Tibial nerve (tissue), 4 donors: ENCODE data around the gene PXMP4. TPM values are rescaled to one million over a fixed set of nuclear protein-coding genes. Genes with fewer than 3 reads are reported as not detected.

Experiments used
- DNase-seq, 2 donors: peaks; one replicate each; pipeline ENCODE4 v3.0.0-alpha.2; 2019; ENCODE audit warnings: low spot score in 2 of 2
- H3K27ac ChIP-seq, 4 donors: fragments of 200-600 bp; sonication (generic) in 3 of 4; one replicate each; pipeline ENCODE4 v1.5.1; 2017 to 2019; ENCODE audit warnings: mild to moderate bottlenecking in 1 of 4
- H3K27me3 ChIP-seq, 2 donors: fragments of 200-600 bp; sonication (generic) in 1 of 2; one replicate each; pipeline versions ENCODE4 v1.5.1 to v1.6.0; 2017 to 2019
- H3K36me3 ChIP-seq, 3 donors: fragments of 200-600 bp; sonication (generic); one replicate each; pipeline ENCODE4 v1.5.1; 2018 to 2019
- H3K4me1 ChIP-seq, 4 donors: fragments of 200-600 bp; sonication (generic) in 3 of 4; one replicate each; pipeline ENCODE4 v1.5.1; 2017 to 2019
- H3K4me3 ChIP-seq, 4 donors: fragments of 200-600 bp; sonication (generic) in 3 of 4; one replicate each; pipeline ENCODE4 v1.5.1; 2017 to 2019; ENCODE audit warnings: mild to moderate bottlenecking in 1 of 4, moderate library complexity in 1 of 4
- H3K9me3 ChIP-seq, 4 donors: fragments of 200-600 bp; sonication (generic) in 3 of 4; one replicate each; pipeline ENCODE4 v1.5.1; 2017 to 2019
- EP300 ChIP-seq, 2 donors: sonication (generic); formaldehyde crosslinking; IDR thresholded peaks; one replicate each; pipeline ENCODE4 v1.6.1; 2017; ENCODE audit warnings: antibody characterized with exemption in 2 of 2, mild to moderate bottlenecking in 1 of 2
- POLR2A ChIP-seq, 2 donors: fragments of 450-650 bp; IDR thresholded peaks; one replicate each; pipeline ENCODE4 v1.6.1; 2017; ENCODE audit warnings: antibody characterized with exemption in 2 of 2, mild to moderate bottlenecking in 2 of 2, moderate library complexity in 2 of 2
- WGBS, 2 donors: methylation state at CpG; one replicate each; pipeline ENCODE4 v1.1.5; 2018; 5-methylcytosine and 5-hydroxymethylcytosine counted together
- total RNA-seq, 4 donors: library from RNA; depleted of rRNA; stranded (reverse); fragments of >200 nt; gene quantifications; one replicate each; pipeline ENCODE4 v1.1.0, GENCODE V29; 2016
- TF ChIP-seq, protein P1 (sequence below), 5 experiments: fragments of 200-600 bp in 3 of 5; fragments of 450-650 bp in 2 of 5; sonication (generic) in 3 of 5; IDR thresholded peaks; one replicate each; pipeline ENCODE4 v1.5.1; 2016 to 2019; ENCODE audit warnings: antibody characterized with exemption in 5 of 5, mild to moderate bottlenecking in 3 of 5, moderate library complexity in 2 of 5

Gene PXMP4
- total RNA-seq, 4 donors from 2014 or later, result 5.1 to 9.6 (median 8.6) TPM

DNA sequence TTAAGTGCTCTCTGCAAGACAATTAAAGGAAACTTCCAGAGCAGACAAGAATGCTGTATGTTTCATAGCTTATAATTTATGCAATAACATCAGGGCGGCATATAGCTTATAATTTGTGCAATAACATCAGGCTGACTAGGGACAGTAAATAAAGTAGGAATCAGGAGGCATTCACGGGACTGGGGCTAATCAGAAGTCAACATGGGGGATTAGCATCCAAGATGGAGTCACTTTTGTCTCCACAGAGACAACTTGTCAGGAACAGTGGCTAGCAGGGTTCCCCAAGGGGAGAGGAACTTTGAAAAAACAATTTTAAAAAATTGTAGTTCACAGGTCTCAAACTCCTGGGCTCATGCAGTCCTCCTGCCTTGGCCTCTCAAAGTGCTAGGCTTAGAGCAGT lies 8.4 kb upstream of the PXMP4 start:
- Histone ChIP-seq H3K4me3 (no peak overlapping the region), H3K4me1 (peaks cover 0 to 17% (median 11%) of the 10 kb centered on the region in 4 donors), H3K36me3 (no peaks in the 10 kb centered on the region), H3K27me3 (no peaks in the 10 kb centered on the region), H3K9me3 (no peaks in the 10 kb centered on the region), H3K27ac (no peak overlapping the region)
- DNase-seq, result no peak
- 65 to 67% methylated on average over 2 of the region's 2 CpGs for WGBS, 2 donors
- TF ChIP-seq, protein P1, sequence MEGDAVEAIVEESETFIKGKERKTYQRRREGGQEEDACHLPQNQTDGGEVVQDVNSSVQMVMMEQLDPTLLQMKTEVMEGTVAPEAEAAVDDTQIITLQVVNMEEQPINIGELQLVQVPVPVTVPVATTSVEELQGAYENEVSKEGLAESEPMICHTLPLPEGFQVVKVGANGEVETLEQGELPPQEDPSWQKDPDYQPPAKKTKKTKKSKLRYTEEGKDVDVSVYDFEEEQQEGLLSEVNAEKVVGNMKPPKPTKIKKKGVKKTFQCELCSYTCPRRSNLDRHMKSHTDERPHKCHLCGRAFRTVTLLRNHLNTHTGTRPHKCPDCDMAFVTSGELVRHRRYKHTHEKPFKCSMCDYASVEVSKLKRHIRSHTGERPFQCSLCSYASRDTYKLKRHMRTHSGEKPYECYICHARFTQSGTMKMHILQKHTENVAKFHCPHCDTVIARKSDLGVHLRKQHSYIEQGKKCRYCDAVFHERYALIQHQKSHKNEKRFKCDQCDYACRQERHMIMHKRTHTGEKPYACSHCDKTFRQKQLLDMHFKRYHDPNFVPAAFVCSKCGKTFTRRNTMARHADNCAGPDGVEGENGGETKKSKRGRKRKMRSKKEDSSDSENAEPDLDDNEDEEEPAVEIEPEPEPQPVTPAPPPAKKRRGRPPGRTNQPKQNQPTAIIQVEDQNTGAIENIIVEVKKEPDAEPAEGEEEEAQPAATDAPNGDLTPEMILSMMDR (IDR thresholded peaks at IDR 0.05), result no peak
- no peak for TF ChIP-seq POLR2A (IDR thresholded peaks at IDR 0.05)
- TF ChIP-seq EP300 (IDR thresholded peaks at IDR 0.05), result no peak

DNA sequence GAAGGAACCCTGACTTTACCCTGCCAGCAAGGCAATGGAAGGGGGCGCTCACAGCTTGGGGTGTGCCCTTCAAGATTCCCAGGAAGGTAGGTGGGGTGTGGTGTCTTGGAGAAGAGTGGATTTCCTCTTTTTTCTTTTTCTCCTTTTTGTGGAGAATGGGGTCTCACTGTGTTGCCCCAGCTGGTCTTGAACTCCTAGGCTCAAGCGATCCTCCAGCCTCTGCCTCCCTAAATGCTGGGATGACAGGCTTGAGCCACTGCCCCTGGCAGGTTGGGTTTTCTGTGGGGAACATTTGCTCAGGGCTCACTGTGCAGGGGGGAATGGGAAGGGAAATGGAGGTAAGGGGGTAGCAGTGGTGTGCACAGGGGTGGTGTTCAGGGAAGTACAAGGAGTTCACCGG lies 7.7 kb upstream of the PXMP4 start:
- H3K27ac ChIP-seq, result no peak overlapping the region
- DNase-seq, result no peak
- no peaks in the 10 kb centered on the region for H3K9me3 ChIP-seq
- TF ChIP-seq, protein P1 (IDR thresholded peaks at IDR 0.05), result no peak
- TF ChIP-seq POLR2A (IDR thresholded peaks at IDR 0.05), result no peak
- no peak for TF ChIP-seq EP300 (IDR thresholded peaks at IDR 0.05)
- peaks cover 0 to 10% (median 5%) of the 10 kb centered on the region in 4 donors for H3K4me1 ChIP-seq
- 85 to 88% methylated on average over 3 of the region's 3 CpGs for WGBS, 2 donors
- no peaks in the 10 kb centered on the region for H3K27me3 ChIP-seq
- no peak overlapping the region for H3K4me3 ChIP-seq
- no peaks in the 10 kb centered on the region for H3K36me3 ChIP-seq

DNA sequence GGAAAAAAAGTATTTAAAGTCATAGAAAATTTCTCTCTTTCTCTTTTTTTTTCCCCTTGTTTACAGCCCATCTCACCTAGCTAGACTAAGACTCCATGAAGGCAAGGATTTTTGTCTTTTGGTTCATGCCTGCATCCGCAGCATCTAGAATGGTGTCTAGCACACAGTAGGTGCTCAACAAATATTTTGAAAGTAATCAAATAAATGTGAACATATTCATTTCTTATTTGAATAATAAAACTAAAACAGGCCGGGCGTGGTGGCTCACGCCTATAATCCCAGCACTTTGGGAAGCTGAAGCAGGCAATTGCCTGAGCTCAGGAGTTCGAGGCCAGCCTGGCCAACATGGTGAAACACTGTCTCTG lies 7.0 kb upstream of the PXMP4 start:
- TF ChIP-seq POLR2A (IDR thresholded peaks at IDR 0.05) (no peak), EP300 (IDR thresholded peaks at IDR 0.05) (no peak)
- TF ChIP-seq, protein P1 (IDR thresholded peaks at IDR 0.05), result no peak
- H3K27ac ChIP-seq, result no peak overlapping the region
- peaks cover 0 to 6% (median 2%) of the 10 kb centered on the region in 4 donors for H3K4me1 ChIP-seq
- 86 to 90% methylated on average over 5 of the region's 5 CpGs for WGBS, 2 donors
- H3K27me3 ChIP-seq, result no peaks in the 10 kb centered on the region
- no peaks in the 10 kb centered on the region for H3K9me3 ChIP-seq
- no peaks in the 10 kb centered on the region for H3K36me3 ChIP-seq
- DNase-seq, result no peak
- no peak overlapping the region for H3K4me3 ChIP-seq

DNA sequence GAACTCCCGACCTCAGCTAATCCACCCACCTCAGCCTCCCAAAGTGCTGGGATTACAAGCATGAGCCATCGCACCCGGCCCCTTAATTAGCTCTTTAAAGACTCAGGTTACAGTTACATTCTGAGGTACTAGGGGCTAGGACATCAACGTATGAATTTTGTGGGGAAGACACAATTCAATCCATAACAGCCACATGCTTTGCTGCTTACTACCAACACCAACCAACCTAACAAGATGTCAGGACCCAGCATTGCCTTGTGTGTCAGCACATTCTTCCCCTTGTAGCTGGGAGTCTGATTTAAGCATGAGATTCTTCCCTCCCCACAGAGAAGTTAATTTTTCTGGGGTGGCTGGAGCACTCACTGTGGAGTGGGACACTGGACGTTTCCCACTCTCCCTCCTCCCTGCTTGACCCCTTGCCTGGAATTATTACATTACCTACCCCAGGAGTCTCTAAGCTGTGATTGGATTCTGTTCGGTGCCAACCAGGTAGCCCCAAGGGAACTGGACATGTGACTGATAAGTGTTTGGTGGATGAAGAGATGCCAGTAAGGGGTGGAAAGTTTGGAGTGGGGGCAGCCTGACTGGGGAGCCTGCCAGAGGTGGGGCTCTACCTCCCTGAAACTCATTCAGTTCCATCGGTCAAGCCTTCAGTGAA lies 5.6 kb upstream of the PXMP4 start:
- Histone ChIP-seq H3K27me3 (no peaks in the 10 kb centered on the region), H3K4me1 (peaks cover 0 to 3% (median 0%) of the 10 kb centered on the region in 4 donors), H3K36me3 (no peaks in the 10 kb centered on the region), H3K9me3 (no peaks in the 10 kb centered on the region), H3K4me3 (no peak overlapping the region), H3K27ac (no peak overlapping the region)
- 69 to 74% methylated on average over 7 of the region's 7 CpGs for WGBS, 2 donors
- DNase-seq, result no peak
- TF ChIP-seq POLR2A (IDR thresholded peaks at IDR 0.05) (no peak), EP300 (IDR thresholded peaks at IDR 0.05) (no peak)
- TF ChIP-seq, protein P1 (IDR thresholded peaks at IDR 0.05), result no peak

DNA sequence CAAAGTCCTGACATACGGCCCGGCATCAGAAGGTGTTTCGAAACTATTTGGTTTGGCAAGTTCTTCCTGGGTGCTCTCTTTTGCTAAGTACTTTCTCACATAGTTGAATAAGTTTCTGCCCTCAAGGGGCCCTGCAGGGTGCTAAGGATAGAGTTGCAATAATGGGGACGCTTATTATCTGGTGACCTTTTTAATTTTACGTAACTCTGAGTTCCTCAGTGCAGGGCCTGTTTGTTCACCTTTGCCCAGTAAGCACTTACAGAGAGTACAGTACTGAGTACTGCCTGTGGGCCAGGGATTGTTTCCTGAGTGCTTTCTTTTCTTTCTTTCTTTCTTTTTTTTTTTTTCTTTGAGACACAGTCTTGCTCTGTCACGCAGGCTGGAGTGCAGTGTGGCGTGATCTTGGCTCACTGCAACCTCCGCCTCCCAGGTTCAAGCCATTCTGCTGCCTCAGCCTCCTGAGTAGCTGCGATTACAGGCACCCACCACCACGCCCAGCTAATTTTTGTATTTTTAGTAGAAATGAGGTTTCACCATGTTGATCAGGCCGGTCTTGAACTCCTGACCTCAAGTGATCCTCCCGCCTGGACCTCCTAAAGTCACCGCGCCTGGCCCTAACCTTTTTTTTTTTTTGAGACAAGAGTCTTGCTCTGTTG lies 4.5 kb upstream of the PXMP4 start:
- Histone ChIP-seq H3K4me3 (no peak overlapping the region), H3K36me3 (no peaks in the 10 kb centered on the region), H3K27me3 (no peaks in the 10 kb centered on the region), H3K4me1 (peaks cover 0 to 7% (median 2%) of the 10 kb centered on the region in 4 donors), H3K9me3 (no peaks in the 10 kb centered on the region), H3K27ac (no peak overlapping the region)
- no peak for TF ChIP-seq POLR2A (IDR thresholded peaks at IDR 0.05)
- TF ChIP-seq, protein P1 (IDR thresholded peaks at IDR 0.05), result no peak
- no peak for TF ChIP-seq EP300 (IDR thresholded peaks at IDR 0.05)
- 80 to 81% methylated on average over 14 of the region's 14 CpGs for WGBS, 2 donors
- no peak for DNase-seq
